ENCODE data around the gene ADAM8. TPM values are rescaled to one million over a fixed set of nuclear protein-coding genes. Genes with fewer than 3 reads are reported as not detected.

The ADAM8 gene
- polyA plus RNA-seq, 1 of the 3 experiments (the other 2 are of a cell fraction), result 1.7 TPM

GRCh38 chr10:133279326-133280226, 2.9 kb upstream of the ADAM8 start:
- no peak overlapping the region for H3K9ac ChIP-seq
- no peak for DNase-seq
- POLR2A ChIA-PET, result interaction anchor here (1.2 kb wide), 1 partner anchor 15 kb away, joined by 4 read pairs; no protein-coding TSS in a partner anchor
- no peak overlapping the region for H3K27ac ChIP-seq (ENCODE audit: low read depth in 2 of 2, low read length in 1 of 2)
- no peaks in the 10 kb centered on the region for H3K27me3 ChIP-seq (ENCODE audit: insufficient read depth)
- TF ChIP-seq MXI1 (IDR thresholded peaks at IDR 0.05; ENCODE audit: low read depth, low read length) (no peak), MAX (IDR thresholded peaks at IDR 0.05; ENCODE audit: low read depth) (no peak), EP300 (IDR thresholded peaks at IDR 0.05; ENCODE audit: borderline replicate concordance in 1 of 2, low read depth in 1 of 2, low read length in 1 of 2) (no peak), TAF1 (IDR thresholded peaks at IDR 0.05; ENCODE audit: borderline replicate concordance, low read depth, low read length) (no peak), RXRA (IDR thresholded peaks at IDR 0.05; ENCODE audit: borderline replicate concordance, low read depth) (no peak)
- no peaks in the 10 kb centered on the region for H3K9me3 ChIP-seq
- WGBS (ENCODE audit: low lambda C conversion rate), result 97% methylated on average over 20 of the region's 24 CpGs
- H4K20me1 ChIP-seq (ENCODE audit: insufficient read depth), result no peaks in the 10 kb centered on the region; the same call in 1 of the 2 replicates
- no peaks in the 10 kb centered on the region for H3K9me2 ChIP-seq
- H3K36me3 ChIP-seq (replicated peaks in 1 of 2; ENCODE audit: control insufficient read depth in 1 of 2, insufficient read depth in 2 of 2, low read length in 1 of 2), result peaks cover 1 to 50% of the 10 kb centered on the region in 2 experiments
- H3K4me1 ChIP-seq (ENCODE audit: control insufficient read depth in 1 of 2, insufficient read depth in 2 of 2, low read depth in 1 of 2, low read length in 1 of 2), result no peaks in the 10 kb centered on the region; a peak in 1 of 4 replicates
- no peak overlapping the region for H3K4me2 ChIP-seq
- no peak overlapping the region for H2AFZ ChIP-seq (ENCODE audit: low read depth)
- CTCF ChIA-PET, result interaction anchor here (1.1 to 1.5 kb wide), 2 partner anchors 25 to 29 kb away, joined by 4 read pairs; no protein-coding TSS in a partner anchor
- H3K79me2 ChIP-seq (ENCODE audit: insufficient read depth), result no peaks in the 10 kb centered on the region
- no peak overlapping the region for H3K4me3 ChIP-seq (ENCODE audit: low read depth in 2 of 2, low read length in 1 of 2)
- no peaks in the 10 kb centered on the region for H3F3A ChIP-seq (replicated peaks; ENCODE audit: insufficient read depth)

DNA sequence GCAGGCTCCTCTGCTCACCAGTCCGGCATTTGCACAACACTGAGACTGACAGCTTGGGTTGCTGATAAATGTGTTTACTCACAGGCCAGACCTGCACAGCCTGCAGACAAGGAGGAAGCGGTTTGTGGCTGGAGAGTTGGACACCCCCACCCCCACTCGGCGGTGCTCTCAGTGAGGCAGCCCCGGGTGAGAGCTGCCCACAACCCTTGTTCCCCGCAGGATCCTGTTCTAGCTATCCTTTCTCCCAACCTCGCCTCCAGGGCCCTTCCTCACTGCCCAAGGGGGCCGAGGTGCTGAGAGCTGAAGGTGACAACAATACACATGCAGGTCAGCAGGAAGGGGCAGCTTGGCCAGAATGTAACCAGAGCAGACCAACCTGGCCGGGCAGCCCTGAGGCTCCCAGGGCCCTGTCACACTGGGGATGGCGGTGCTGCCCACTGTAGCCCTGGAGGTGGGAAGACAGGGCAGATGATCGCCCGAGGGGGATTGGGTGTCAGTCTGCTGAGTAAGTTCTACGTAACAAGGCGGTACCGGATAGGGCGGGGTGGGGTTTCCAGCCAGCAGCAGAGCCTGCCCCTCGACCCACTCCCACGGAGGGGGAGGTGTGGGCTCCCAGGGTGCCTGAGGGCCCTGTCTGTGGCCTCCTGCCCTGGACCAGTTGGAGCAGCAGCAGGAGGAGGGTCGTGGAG, 2.1 kb upstream of the ADAM8 start:
- Histone ChIP-seq H3F3A (replicated peaks; ENCODE audit: insufficient read depth) (no peaks in the 10 kb centered on the region), H3K9me3 (no peaks in the 10 kb centered on the region), H3K4me3 (ENCODE audit: low read depth in 2 of 2, low read length in 1 of 2) (no peak overlapping the region), H3K9ac (no peak overlapping the region), H3K36me3 (replicated peaks in 1 of 2; ENCODE audit: control insufficient read depth in 1 of 2, insufficient read depth in 2 of 2, low read length in 1 of 2) (peaks cover 0 to 43% of the 10 kb centered on the region in 2 experiments), H4K20me1 (ENCODE audit: insufficient read depth) (no peaks in the 10 kb centered on the region; the same call in 1 of the 2 replicates), H3K4me1 (ENCODE audit: control insufficient read depth in 1 of 2, insufficient read depth in 2 of 2, low read depth in 1 of 2, low read length in 1 of 2) (no peaks in the 10 kb centered on the region; a peak in 1 of 4 replicates), H2AFZ (ENCODE audit: low read depth) (no peak overlapping the region), H3K27ac (ENCODE audit: low read depth in 2 of 2, low read length in 1 of 2) (no peak overlapping the region), H3K4me2 (no peak overlapping the region), H3K9me2 (no peaks in the 10 kb centered on the region), H3K79me2 (ENCODE audit: insufficient read depth) (no peaks in the 10 kb centered on the region), H3K27me3 (ENCODE audit: insufficient read depth) (no peaks in the 10 kb centered on the region)
- ChIA-PET CTCF (interaction anchor here (1.1 to 3.1 kb wide), 4 partner anchors 25 to 135 kb away, joined by 4 to 9 read pairs (median 4); no protein-coding TSS in a partner anchor), POLR2A (interaction anchor here (1.4 kb wide), 1 partner anchor 12 kb away, joined by 3 read pairs; no protein-coding TSS in a partner anchor)
- WGBS (ENCODE audit: low lambda C conversion rate), result 78% methylated on average over 9 of the region's 19 CpGs
- DNase-seq, result no peak
- TF ChIP-seq YY1 (IDR thresholded peaks at IDR 0.05; ENCODE audit: low read depth) (no peak), EZH2phosphoT487 (IDR thresholded peaks at IDR 0.05; ENCODE audit: borderline replicate concordance, low read depth) (no peak), CTCF (IDR thresholded peaks at IDR 0.05) (no peak), GABPA (IDR thresholded peaks at IDR 0.05; ENCODE audit: low read depth) (no peak)
- TF ChIP-seq, protein P1, sequence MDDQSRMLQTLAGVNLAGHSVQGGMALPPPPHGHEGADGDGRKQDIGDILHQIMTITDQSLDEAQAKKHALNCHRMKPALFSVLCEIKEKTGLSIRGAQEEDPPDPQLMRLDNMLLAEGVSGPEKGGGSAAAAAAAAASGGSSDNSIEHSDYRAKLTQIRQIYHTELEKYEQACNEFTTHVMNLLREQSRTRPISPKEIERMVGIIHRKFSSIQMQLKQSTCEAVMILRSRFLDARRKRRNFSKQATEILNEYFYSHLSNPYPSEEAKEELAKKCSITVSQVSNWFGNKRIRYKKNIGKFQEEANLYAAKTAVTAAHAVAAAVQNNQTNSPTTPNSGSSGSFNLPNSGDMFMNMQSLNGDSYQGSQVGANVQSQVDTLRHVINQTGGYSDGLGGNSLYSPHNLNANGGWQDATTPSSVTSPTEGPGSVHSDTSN (IDR thresholded peaks at IDR 0.05), result no peak
